ENCODE measurements around the gene PIP4K2A.

The PIP4K2A gene

GRCh38 chr10:22667093-22667480, 47.3 kb downstream of the PIP4K2A start:
- DNase-seq (ENCODE audit: low read depth, low spot score): no peak

GRCh38 chr10:22666287-22667092, 47.9 kb downstream of the PIP4K2A start:
- DNase-seq (ENCODE audit: low read depth, low spot score): no peak

GRCh38 chr10:22665329-22665728, 49.0 kb downstream of the PIP4K2A start:
- no peak for DNase-seq (ENCODE audit: low read depth, low spot score)

GRCh38 chr10:22662733-22663330, 51.5 kb downstream of the PIP4K2A start:
- DNase-seq (ENCODE audit: low read depth, low spot score): no peak

- peak; percentile 20 for DNase-seq (ENCODE audit: low read depth, low spot score)
Measured at GRCh38 chr10:22659866-22660265, 54.5 kb downstream of the PIP4K2A start.

GRCh38 chr10:22658745-22659410, 55.5 kb downstream of the PIP4K2A start:
- DNase-seq (ENCODE audit: low read depth, low spot score): peak; percentile 65

- no peak for DNase-seq (ENCODE audit: low read depth, low spot score)
Measured at GRCh38 chr10:22657566-22658225, 56.7 kb downstream of the PIP4K2A start.

GRCh38 chr10:22657024-22657423, 57.4 kb downstream of the PIP4K2A start:
- no peak for DNase-seq (ENCODE audit: low read depth, low spot score)

- no peak for DNase-seq (ENCODE audit: low read depth, low spot score)
Measured at GRCh38 chr10:22656036-22656435, 58.3 kb downstream of the PIP4K2A start.

- DNase-seq (ENCODE audit: low read depth, low spot score): no peak
Measured at GRCh38 chr10:22655312-22655981, 58.9 kb downstream of the PIP4K2A start.

GRCh38 chr10:22652988-22653481, 61.3 kb downstream of the PIP4K2A start:
- DNase-seq (ENCODE audit: low read depth, low spot score): no peak

GRCh38 chr10:22651276-22651980, 63.0 kb downstream of the PIP4K2A start:
- DNase-seq (ENCODE audit: low read depth, low spot score): no peak

GRCh38 chr10:22649994-22650393, 64.4 kb downstream of the PIP4K2A start:
- DNase-seq (ENCODE audit: low read depth, low spot score): no peak

- no peak for DNase-seq (ENCODE audit: low read depth, low spot score)
Measured at GRCh38 chr10:22649390-22649841, 65.0 kb downstream of the PIP4K2A start.

GRCh38 chr10:22648547-22648961, 65.8 kb downstream of the PIP4K2A start:
- no peak for DNase-seq (ENCODE audit: low read depth, low spot score)

GRCh38 chr10:22647244-22647643, 67.1 kb downstream of the PIP4K2A start:
- DNase-seq (ENCODE audit: low read depth, low spot score): no peak

- DNase-seq (ENCODE audit: low read depth, low spot score): no peak
Measured at GRCh38 chr10:22646388-22646853, 68.0 kb downstream of the PIP4K2A start.

GRCh38 chr10:22644222-22644621, 70.2 kb downstream of the PIP4K2A start:
- DNase-seq (ENCODE audit: low read depth, low spot score): no peak

GRCh38 chr10:22643775-22644174, 70.6 kb downstream of the PIP4K2A start:
- no peak for DNase-seq (ENCODE audit: low read depth, low spot score)

- DNase-seq (ENCODE audit: low read depth, low spot score): no peak
Measured at GRCh38 chr10:22643116-22643515, 71.3 kb downstream of the PIP4K2A start.

- DNase-seq (ENCODE audit: low read depth, low spot score): no peak
Measured at GRCh38 chr10:22641743-22642142, 72.6 kb downstream of the PIP4K2A start.

Data from ELF-1 (cell line).